ENCODE data around the gene SMIM3. TPM values are rescaled to one million over a fixed set of nuclear protein-coding genes. Genes with fewer than 3 reads are reported as not detected.

Gene SMIM3
- total and polyA plus RNA-seq, 2 experiments from 2014 or later: 6.2 to 7.6 TPM

GRCh38 chr5:150750469-150750868 lies 28.1 kb upstream of the SMIM3 start:
- Mint-ChIP-seq H3K4me1 (no peaks in the 10 kb centered on the region), H3K27ac (no peak overlapping the region), H3K36me3 (ENCODE audit: low read depth) (peaks cover 51% of the 10 kb centered on the region), H3K4me3 (no peak overlapping the region), H3K9me3 (peaks cover 3% of the 10 kb centered on the region; the same call in 1 of the 3 replicates), H3K27me3 (ENCODE audit: insufficient read depth, low read depth, poor library complexity) (no peaks in the 10 kb centered on the region)
- Histone ChIP-seq H3K27me3 (ENCODE audit: insufficient read depth) (no peaks in the 10 kb centered on the region), H2AFZ (no peak overlapping the region), H4K20me1 (replicated peaks; ENCODE audit: insufficient read depth) (no peaks in the 10 kb centered on the region), H3K36me3 (ENCODE audit: insufficient read depth) (peaks cover 14% of the 10 kb centered on the region), H3K27ac (ENCODE audit: low read depth) (no peak overlapping the region), H3K4me2 (no peak overlapping the region), H3K4me3 (no peak overlapping the region), H3K4me1 (ENCODE audit: insufficient read depth) (no peaks in the 10 kb centered on the region), H3K79me2 (replicated peaks; ENCODE audit: insufficient read depth) (peaks cover 32% of the 10 kb centered on the region), H3K9me2 (ENCODE audit: insufficient read depth) (no peaks in the 10 kb centered on the region), H3F3A (replicated peaks; ENCODE audit: low read depth) (no peaks in the 10 kb centered on the region)
- TF ChIP-seq, protein P1, sequence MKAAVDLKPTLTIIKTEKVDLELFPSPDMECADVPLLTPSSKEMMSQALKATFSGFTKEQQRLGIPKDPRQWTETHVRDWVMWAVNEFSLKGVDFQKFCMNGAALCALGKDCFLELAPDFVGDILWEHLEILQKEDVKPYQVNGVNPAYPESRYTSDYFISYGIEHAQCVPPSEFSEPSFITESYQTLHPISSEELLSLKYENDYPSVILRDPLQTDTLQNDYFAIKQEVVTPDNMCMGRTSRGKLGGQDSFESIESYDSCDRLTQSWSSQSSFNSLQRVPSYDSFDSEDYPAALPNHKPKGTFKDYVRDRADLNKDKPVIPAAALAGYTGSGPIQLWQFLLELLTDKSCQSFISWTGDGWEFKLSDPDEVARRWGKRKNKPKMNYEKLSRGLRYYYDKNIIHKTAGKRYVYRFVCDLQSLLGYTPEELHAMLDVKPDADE (IDR thresholded peaks at IDR 0.05): no peak
- TF ChIP-seq EZH2phosphoT487 (IDR thresholded peaks at IDR 0.05; ENCODE audit: unreplicated experiment) (no peak), ZNF114 (CRISPR knock-in tag; IDR thresholded peaks at IDR 0.05) (no peak), CREB1 (CRISPR knock-in tag; IDR thresholded peaks at IDR 0.05; ENCODE audit: low read depth) (no peak), NANOG (IDR thresholded peaks at IDR 0.05; ENCODE audit: borderline replicate concordance) (no peak), STAT1 (IDR thresholded peaks at IDR 0.05; ENCODE audit: unreplicated experiment) (no peak), ZNF331 (CRISPR knock-in tag; IDR thresholded peaks at IDR 0.05; ENCODE audit: low read depth) (no peak), EZH2 (IDR thresholded peaks at IDR 0.05; ENCODE audit: low read depth, unreplicated experiment) (no peak), POLR2AphosphoS5 (IDR thresholded peaks at IDR 0.05; ENCODE audit: low read depth) (no peak), REST (IDR thresholded peaks at IDR 0.05; ENCODE audit: unreplicated experiment) (no peak)
- TF ChIP-seq, protein P2, sequence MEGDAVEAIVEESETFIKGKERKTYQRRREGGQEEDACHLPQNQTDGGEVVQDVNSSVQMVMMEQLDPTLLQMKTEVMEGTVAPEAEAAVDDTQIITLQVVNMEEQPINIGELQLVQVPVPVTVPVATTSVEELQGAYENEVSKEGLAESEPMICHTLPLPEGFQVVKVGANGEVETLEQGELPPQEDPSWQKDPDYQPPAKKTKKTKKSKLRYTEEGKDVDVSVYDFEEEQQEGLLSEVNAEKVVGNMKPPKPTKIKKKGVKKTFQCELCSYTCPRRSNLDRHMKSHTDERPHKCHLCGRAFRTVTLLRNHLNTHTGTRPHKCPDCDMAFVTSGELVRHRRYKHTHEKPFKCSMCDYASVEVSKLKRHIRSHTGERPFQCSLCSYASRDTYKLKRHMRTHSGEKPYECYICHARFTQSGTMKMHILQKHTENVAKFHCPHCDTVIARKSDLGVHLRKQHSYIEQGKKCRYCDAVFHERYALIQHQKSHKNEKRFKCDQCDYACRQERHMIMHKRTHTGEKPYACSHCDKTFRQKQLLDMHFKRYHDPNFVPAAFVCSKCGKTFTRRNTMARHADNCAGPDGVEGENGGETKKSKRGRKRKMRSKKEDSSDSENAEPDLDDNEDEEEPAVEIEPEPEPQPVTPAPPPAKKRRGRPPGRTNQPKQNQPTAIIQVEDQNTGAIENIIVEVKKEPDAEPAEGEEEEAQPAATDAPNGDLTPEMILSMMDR (conservative IDR thresholded peaks at IDR 0.05; ENCODE audit: low read depth in 2 of 2): no peak
- TF ChIP-seq, protein P3, sequence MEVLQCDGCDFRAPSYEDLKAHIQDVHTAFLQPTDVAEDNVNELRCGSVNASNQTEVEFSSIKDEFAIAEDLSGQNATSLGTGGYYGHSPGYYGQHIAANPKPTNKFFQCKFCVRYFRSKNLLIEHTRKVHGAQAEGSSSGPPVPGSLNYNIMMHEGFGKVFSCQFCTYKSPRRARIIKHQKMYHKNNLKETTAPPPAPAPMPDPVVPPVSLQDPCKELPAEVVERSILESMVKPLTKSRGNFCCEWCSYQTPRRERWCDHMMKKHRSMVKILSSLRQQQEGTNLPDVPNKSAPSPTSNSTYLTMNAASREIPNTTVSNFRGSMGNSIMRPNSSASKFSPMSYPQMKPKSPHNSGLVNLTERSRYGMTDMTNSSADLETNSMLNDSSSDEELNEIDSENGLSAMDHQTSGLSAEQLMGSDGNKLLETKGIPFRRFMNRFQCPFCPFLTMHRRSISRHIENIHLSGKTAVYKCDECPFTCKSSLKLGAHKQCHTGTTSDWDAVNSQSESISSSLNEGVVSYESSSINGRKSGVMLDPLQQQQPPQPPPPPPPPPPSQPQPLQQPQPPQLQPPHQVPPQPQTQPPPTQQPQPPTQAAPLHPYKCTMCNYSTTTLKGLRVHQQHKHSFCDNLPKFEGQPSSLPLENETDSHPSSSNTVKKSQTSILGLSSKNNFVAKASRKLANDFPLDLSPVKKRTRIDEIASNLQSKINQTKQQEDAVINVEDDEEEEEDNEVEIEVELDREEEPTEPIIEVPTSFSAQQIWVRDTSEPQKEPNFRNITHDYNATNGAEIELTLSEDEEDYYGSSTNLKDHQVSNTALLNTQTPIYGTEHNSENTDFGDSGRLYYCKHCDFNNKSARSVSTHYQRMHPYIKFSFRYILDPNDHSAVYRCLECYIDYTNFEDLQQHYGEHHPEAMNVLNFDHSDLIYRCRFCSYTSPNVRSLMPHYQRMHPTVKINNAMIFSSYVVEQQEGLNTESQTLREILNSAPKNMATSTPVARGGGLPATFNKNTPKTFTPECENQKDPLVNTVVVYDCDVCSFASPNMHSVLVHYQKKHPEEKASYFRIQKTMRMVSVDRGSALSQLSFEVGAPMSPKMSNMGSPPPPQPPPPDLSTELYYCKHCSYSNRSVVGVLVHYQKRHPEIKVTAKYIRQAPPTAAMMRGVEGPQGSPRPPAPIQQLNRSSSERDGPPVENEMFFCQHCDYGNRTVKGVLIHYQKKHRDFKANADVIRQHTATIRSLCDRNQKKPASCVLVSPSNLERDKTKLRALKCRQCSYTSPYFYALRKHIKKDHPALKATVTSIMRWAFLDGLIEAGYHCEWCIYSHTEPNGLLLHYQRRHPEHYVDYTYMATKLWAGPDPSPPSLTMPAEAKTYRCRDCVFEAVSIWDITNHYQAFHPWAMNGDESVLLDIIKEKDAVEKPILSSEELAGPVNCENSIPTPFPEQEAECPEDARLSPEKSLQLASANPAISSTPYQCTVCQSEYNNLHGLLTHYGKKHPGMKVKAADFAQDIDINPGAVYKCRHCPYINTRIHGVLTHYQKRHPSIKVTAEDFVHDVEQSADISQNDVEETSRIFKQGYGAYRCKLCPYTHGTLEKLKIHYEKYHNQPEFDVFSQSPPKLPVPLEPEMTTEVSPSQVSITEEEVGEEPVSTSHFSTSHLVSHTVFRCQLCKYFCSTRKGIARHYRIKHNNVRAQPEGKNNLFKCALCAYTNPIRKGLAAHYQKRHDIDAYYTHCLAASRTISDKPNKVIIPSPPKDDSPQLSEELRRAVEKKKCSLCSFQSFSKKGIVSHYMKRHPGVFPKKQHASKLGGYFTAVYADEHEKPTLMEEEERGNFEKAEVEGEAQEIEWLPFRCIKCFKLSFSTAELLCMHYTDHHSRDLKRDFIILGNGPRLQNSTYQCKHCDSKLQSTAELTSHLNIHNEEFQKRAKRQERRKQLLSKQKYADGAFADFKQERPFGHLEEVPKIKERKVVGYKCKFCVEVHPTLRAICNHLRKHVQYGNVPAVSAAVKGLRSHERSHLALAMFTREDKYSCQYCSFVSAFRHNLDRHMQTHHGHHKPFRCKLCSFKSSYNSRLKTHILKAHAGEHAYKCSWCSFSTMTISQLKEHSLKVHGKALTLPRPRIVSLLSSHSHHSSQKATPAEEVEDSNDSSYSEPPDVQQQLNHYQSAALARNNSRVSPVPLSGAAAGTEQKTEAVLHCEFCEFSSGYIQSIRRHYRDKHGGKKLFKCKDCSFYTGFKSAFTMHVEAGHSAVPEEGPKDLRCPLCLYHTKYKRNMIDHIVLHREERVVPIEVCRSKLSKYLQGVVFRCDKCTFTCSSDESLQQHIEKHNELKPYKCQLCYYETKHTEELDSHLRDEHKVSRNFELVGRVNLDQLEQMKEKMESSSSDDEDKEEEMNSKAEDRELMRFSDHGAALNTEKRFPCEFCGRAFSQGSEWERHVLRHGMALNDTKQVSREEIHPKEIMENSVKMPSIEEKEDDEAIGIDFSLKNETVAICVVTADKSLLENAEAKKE (CRISPR knock-in tag; IDR thresholded peaks at IDR 0.05): no peak
- no peak for ATAC-seq
- DNase-seq (ENCODE audit: low spot score): no peak

All from GM23338 (cell line).